Vagina (tissue), 2 donors: ENCODE measurements around the gene IL2RA. TPM values are rescaled to one million over a fixed set of nuclear protein-coding genes. Genes with fewer than 3 reads are reported as not detected.

ENCODE experiments used
- DNase-seq, 2 donors: peaks; one replicate each; pipeline ENCODE4 v3.0.0-alpha.2; 2017; ENCODE audit errors: extremely low spot score in 2 of 2
- H3K27ac ChIP-seq: fragments of 200-600 bp; sonication (generic); one replicate; pipeline ENCODE4 v1.5.1; 2019
- H3K27me3 ChIP-seq: fragments of 200-600 bp; sonication (generic); one replicate; pipeline ENCODE4 v1.5.1; 2019
- H3K36me3 ChIP-seq, 2 donors: fragments of 200-600 bp; sonication (generic); one replicate each; pipeline ENCODE4 v1.5.1; 2017 to 2019
- H3K4me1 ChIP-seq: fragments of 200-600 bp; sonication (generic); one replicate; pipeline ENCODE4 v1.5.1; 2019
- H3K4me3 ChIP-seq, 2 donors: fragments of 200-600 bp; sonication (generic); 1 replicate in 1 of 2; 2 replicates in 1 of 2; pipeline ENCODE4 v1.5.1; 2016 to 2019
- H3K9me3 ChIP-seq: fragments of 200-600 bp; sonication (generic); one replicate; pipeline ENCODE4 v1.5.1; 2019
- CTCF ChIP-seq, 3 experiments: fragments of 450-650 bp in 2 of 3; fragments of 200-600 bp in 1 of 3; sonication (generic) in 1 of 3; IDR thresholded peaks; one replicate each; pipeline ENCODE4 v1.5.1; 2017 to 2019; ENCODE audit warnings: antibody characterized with exemption in 3 of 3, mild to moderate bottlenecking in 2 of 3, moderate library complexity in 2 of 3
- POLR2A ChIP-seq, 2 donors: fragments of 450-650 bp; IDR thresholded peaks; one replicate each; pipeline ENCODE4 v1.6.1; 2017; ENCODE audit warnings: antibody characterized with exemption in 2 of 2, mild to moderate bottlenecking in 2 of 2, moderate library complexity in 2 of 2
- POLR2AphosphoS5 ChIP-seq, 2 donors: sonication (generic); formaldehyde crosslinking; IDR thresholded peaks; one replicate each; pipeline ENCODE4 v1.9.0; 2017; ENCODE audit warnings: antibody characterized with exemption in 2 of 2, mild to moderate bottlenecking in 2 of 2, low read depth in 1 of 2; ENCODE audit not compliant: insufficient read depth in 1 of 2
- intact Hi-C: fragments of 100-400 bp; cut with DNase I; formaldehyde crosslinking; loops from one replicate; pipeline ENCODE4 v1.15.1; 2023
- total RNA-seq: library from RNA; depleted of rRNA; stranded (reverse); fragments of >200 nt; gene quantifications from one replicate; pipeline ENCODE4 v1.2.3, GENCODE V29; 2016

IL2RA gene
- total RNA-seq, 1 donor from 2014 or later, result not detected

GRCh38 chr10:6083523-6084475 is 21.6 kb upstream of the IL2RA start:
- H3K4me1 ChIP-seq, result peaks cover 14% of the 10 kb centered on the region

GRCh38 chr10:6082496-6083395 is 20.6 kb upstream of the IL2RA start:
- no peaks in the 10 kb centered on the region for H3K9me3 ChIP-seq
- DNase-seq, result no peak
- intact Hi-C loops, result no loop called here
- H3K4me3 ChIP-seq, result no peak overlapping the region
- no peak overlapping the region for H3K27ac ChIP-seq
- no peaks in the 10 kb centered on the region for H3K27me3 ChIP-seq
- H3K36me3 ChIP-seq, result no peaks in the 10 kb centered on the region
- H3K4me1 ChIP-seq, result peaks cover 10% of the 10 kb centered on the region
- TF ChIP-seq POLR2A (IDR thresholded peaks at IDR 0.05), result no peak
- TF ChIP-seq CTCF (IDR thresholded peaks at IDR 0.05), result no peak
- TF ChIP-seq POLR2AphosphoS5 (IDR thresholded peaks at IDR 0.05; ENCODE audit: insufficient read depth in 1 of 2, low read depth in 1 of 2), result no peak

More at GRCh38 chr10:6083523-6084475, 21.6 kb upstream of the IL2RA start:
- no peak overlapping the region for H3K4me3 ChIP-seq
- TF ChIP-seq CTCF (IDR thresholded peaks at IDR 0.05) (no peak), POLR2A (IDR thresholded peaks at IDR 0.05) (no peak), POLR2AphosphoS5 (IDR thresholded peaks at IDR 0.05; ENCODE audit: insufficient read depth in 1 of 2, low read depth in 1 of 2) (no peak)
- H3K27ac ChIP-seq, result no peak overlapping the region
- DNase-seq, result no peak
- H3K36me3 ChIP-seq, result no peaks in the 10 kb centered on the region
- H3K27me3 ChIP-seq, result no peaks in the 10 kb centered on the region
- no peaks in the 10 kb centered on the region for H3K9me3 ChIP-seq
- intact Hi-C loops, result no loop called here

- Histone ChIP-seq H3K4me3 (no peak overlapping the region), H3K9me3 (no peaks in the 10 kb centered on the region), H3K27ac (no peak overlapping the region), H3K36me3 (no peaks in the 10 kb centered on the region), H3K4me1 (no peaks in the 10 kb centered on the region), H3K27me3 (no peaks in the 10 kb centered on the region)
- DNase-seq, result no peak
- intact Hi-C loops, result no loop called here
- TF ChIP-seq POLR2AphosphoS5 (IDR thresholded peaks at IDR 0.05; ENCODE audit: insufficient read depth in 1 of 2, low read depth in 1 of 2), result no peak
- TF ChIP-seq CTCF (IDR thresholded peaks at IDR 0.05), result no peak
- no peak for TF ChIP-seq POLR2A (IDR thresholded peaks at IDR 0.05)
These were observed 18.3 kb upstream of the IL2RA start for GRCh38 chr10:6080417-6080973.

DNA sequence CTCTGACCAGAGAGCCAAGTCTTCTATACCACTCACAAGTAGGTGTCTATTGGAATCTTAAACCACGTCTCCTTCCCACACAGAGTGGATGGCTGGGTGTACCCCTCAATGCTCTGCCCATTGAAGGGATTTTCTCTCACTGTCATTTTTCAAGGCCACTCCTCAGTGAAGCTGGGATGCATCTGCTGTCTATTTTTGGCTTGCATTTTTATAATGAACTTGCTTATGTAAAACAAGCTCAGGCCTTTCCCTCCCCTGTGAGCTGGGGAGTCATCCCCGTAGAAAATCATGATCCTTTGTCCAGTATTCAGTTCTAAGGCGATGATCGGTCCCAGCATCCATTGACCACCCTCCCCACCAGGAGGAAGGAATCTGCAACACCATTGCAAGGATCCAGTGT is 16.9 kb upstream of the IL2RA start:
- H3K27me3 ChIP-seq, result no peaks in the 10 kb centered on the region
- intact Hi-C loops, result no loop called here

More for the DNA sequence above, 16.9 kb upstream of the IL2RA start:
- DNase-seq, result no peak
- TF ChIP-seq CTCF (IDR thresholded peaks at IDR 0.05) (no peak), POLR2AphosphoS5 (IDR thresholded peaks at IDR 0.05; ENCODE audit: insufficient read depth in 1 of 2, low read depth in 1 of 2) (no peak), POLR2A (IDR thresholded peaks at IDR 0.05) (no peak)
- Histone ChIP-seq H3K36me3 (no peaks in the 10 kb centered on the region), H3K27ac (no peak overlapping the region), H3K4me3 (no peak overlapping the region), H3K9me3 (no peaks in the 10 kb centered on the region), H3K4me1 (no peaks in the 10 kb centered on the region)
